SIG-M5 treated with dmso at 0.1 percent for 504 hours (cell line): ENCODE measurements around the gene TRIM5.
"Not testable (repeated sequence)": the region's sequence is repeated elsewhere in the genome, so short reads cannot be mapped to it uniquely, and the experiment has no call there.

Experiments
- DNase-seq: peaks from one replicate; lab custom pipeline; 2025; ENCODE audit not compliant: unreplicated experiment; lab: John Stamatoyannopoulos, UW

The TRIM5 gene

GRCh38 chr11:5690216-5690615, 5.3 kb upstream of the TRIM5 start:
- peak; percentile 60 for DNase-seq

GRCh38 chr11:5689551-5689983, 4.7 kb upstream of the TRIM5 start, which contains the start of gene TRIM22:
Gene TRIM22, plus strand, starts transcription at chr11:5689790. Its CDS starts 6,443 bp downstream, at chr11:5696233.
- DNase-seq: peak; percentile 98

- no peak for DNase-seq
Observed at GRCh38 chr11:5688482-5688881, 3.6 kb upstream of the TRIM5 start.

- no peak for DNase-seq
Observed at GRCh38 chr11:5686426-5686825, 1.6 kb upstream of the TRIM5 start.

- DNase-seq: no peak
Observed at GRCh38 chr11:5684036-5684645, 733 bp downstream of the TRIM5 start.

- not testable (repeated sequence) for DNase-seq
Observed at GRCh38 chr11:5683620-5684019, 1.3 kb downstream of the TRIM5 start.

GRCh38 chr11:5682890-5683441, 1.9 kb downstream of the TRIM5 start:
- not testable (repeated sequence) for DNase-seq

GRCh38 chr11:5679811-5680210, 5.1 kb downstream of the TRIM5 start:
- no peak for DNase-seq

GRCh38 chr11:5674391-5674790, 10.5 kb downstream of the TRIM5 start:
- DNase-seq: no peak

GRCh38 chr11:5671831-5672230, 13.0 kb downstream of the TRIM5 start:
- no peak for DNase-seq

GRCh38 chr11:5666402-5666793, 18.5 kb downstream of the TRIM5 start:
- DNase-seq: no peak

GRCh38 chr11:5665746-5666401, 19.0 kb downstream of the TRIM5 start:
- no peak for DNase-seq

GRCh38 chr11:5665051-5665570, 19.8 kb downstream of the TRIM5 start:
- DNase-seq: no peak

GRCh38 chr11:5663511-5663910, 21.4 kb downstream of the TRIM5 start:
- no peak for DNase-seq

- DNase-seq: no peak
Observed at GRCh38 chr11:5658318-5658717, 26.6 kb downstream of the TRIM5 start.

GRCh38 chr11:5656956-5657355, 27.9 kb downstream of the TRIM5 start:
- not testable (repeated sequence) for DNase-seq

- no peak for DNase-seq
Observed at GRCh38 chr11:5655474-5655873, 29.4 kb downstream of the TRIM5 start.

- no peak for DNase-seq
Observed at GRCh38 chr11:5646139-5646538, 38.7 kb downstream of the TRIM5 start.

- no peak for DNase-seq
Observed at GRCh38 chr11:5643585-5643984, 41.3 kb downstream of the TRIM5 start.

- no peak for DNase-seq
Observed at GRCh38 chr11:5639953-5640352, 44.9 kb downstream of the TRIM5 start.

- DNase-seq: peak; percentile 30
Observed at GRCh38 chr11:5631969-5632635, 52.8 kb downstream of the TRIM5 start.

- DNase-seq: no peak
Observed at GRCh38 chr11:5631417-5631816, 53.5 kb downstream of the TRIM5 start.
